HG03097 (cell line): ENCODE measurements around the gene TNRC6C.
"Not testable (repeated sequence)": the region's sequence is repeated elsewhere in the genome, so short reads cannot be mapped to it uniquely, and the experiment has no call there.

Source experiments
- ATAC-seq: cut with Tn5 transposase; IDR thresholded peaks from one replicate; pipeline ENCODE4 v1.9.1; 2021; ENCODE audit not compliant: unreplicated experiment, low FRiP score

The TNRC6C gene

DNA sequence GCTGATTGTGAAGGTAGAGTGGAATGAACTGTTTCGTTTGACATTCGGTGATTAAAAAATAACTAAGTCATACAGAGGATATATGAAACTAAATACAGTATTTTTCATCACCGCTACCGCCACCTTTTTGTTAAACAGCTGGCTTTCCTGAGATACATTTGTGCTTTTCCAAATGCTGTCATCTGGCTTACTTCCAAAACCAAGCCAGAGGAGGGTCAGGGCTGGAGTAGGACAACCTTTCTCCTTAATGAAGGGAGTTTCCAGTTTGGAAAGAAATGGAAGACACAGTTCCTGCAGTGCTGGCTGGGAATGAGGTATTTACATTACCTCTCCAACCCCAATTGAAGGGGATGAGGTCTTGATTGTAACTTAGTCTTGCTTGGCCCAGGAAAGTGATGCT lies 3.2 kb downstream of the TNRC6C start:
- no peak for ATAC-seq

- ATAC-seq = no peak
These were observed 3.8 kb downstream of the TNRC6C start for GRCh38 chr17:77962348-77962747.

DNA sequence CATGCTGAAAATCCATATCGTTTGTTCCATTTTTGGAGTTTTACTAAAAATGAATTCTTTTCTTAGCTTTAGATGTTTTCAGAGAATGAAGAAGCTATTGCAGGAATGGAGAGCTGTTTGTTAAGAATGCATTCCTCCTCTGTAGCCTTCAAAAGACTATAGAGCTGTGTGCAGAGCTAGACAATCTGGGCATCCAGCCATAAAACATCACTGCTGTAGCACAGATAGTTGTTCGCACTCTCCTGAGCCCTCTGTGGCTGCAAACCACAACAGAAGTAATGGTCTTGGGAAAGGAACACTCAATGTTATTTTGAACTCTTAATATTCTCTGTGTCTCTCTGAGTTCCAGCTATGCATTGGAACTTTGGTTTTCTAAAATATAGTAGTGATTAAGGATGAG lies 4.9 kb downstream of the TNRC6C start:
- ATAC-seq = no peak

GRCh38 chr17:77965352-77965751 lies 6.8 kb downstream of the TNRC6C start:
- ATAC-seq = no peak

DNA sequence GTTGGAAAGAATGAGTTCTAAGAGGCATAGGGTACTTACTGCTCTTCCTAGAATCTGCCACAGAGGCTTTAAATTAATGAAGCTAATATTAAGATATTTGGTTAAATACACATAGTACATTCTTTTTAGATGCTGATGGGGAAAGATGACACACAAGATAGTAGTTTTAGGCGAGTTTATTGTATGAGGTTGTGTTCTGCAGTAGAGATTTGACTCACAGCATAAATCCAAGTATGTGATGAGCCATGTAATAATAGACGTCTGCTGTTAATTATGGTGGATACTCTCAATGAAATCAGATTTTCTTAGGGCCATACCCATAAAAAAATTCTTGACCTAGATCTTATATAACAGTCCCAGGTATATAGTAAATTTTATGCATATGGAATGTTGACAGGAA lies 8.0 kb downstream of the TNRC6C start:
- no peak for ATAC-seq

GRCh38 chr17:77968788-77969187 lies 10.3 kb downstream of the TNRC6C start:
- no peak for ATAC-seq

DNA sequence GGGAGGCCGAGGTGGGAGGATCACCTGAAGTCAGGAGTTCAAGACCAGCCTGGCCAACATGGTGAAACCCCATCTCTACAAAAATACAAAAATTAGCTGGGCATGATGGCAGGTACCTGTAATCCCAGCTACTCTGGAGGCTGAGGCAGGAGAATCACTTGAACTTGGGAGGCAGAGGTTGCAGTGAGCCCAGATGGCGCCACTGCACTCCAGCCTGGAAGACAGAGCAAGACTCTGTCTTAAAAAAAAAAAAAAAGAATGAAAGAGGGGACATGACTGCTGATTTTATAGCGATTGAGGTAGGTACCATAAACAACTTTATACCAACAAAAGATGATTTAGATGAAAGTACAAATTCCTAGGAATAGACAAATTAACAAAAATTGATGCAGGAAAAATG lies 13.8 kb downstream of the TNRC6C start:
- ATAC-seq = not testable (repeated sequence)

DNA sequence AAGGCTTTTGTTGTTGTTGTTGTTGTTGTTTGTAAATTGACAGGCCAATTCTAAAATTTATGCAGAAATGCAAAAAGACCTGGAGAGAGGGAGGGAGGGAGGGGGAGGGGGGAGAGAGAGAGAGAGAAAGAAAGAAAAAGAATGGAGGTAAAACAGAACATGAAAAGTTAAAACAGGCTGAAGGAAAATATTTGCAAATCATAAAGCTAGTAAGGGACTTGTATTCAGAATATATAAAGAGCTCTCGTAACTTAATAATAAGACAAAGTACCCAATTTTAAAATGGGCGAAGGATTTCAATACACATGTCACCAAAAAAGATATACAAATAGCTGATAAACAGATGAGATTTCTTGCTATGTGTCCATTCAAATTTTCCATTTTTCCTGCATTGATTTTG lies 15.4 kb downstream of the TNRC6C start:
- ATAC-seq = no peak

GRCh38 chr17:77974396-77974795 lies 15.9 kb downstream of the TNRC6C start:
- no peak for ATAC-seq

- not testable (repeated sequence) for ATAC-seq
These were observed 23.9 kb downstream of the TNRC6C start for GRCh38 chr17:77982430-77982829.

GRCh38 chr17:77990301-77990700 lies 31.8 kb downstream of the TNRC6C start:
- ATAC-seq = no peak

- not testable (repeated sequence) for ATAC-seq
These were observed 35.2 kb downstream of the TNRC6C start for GRCh38 chr17:77993735-77994134.

DNA sequence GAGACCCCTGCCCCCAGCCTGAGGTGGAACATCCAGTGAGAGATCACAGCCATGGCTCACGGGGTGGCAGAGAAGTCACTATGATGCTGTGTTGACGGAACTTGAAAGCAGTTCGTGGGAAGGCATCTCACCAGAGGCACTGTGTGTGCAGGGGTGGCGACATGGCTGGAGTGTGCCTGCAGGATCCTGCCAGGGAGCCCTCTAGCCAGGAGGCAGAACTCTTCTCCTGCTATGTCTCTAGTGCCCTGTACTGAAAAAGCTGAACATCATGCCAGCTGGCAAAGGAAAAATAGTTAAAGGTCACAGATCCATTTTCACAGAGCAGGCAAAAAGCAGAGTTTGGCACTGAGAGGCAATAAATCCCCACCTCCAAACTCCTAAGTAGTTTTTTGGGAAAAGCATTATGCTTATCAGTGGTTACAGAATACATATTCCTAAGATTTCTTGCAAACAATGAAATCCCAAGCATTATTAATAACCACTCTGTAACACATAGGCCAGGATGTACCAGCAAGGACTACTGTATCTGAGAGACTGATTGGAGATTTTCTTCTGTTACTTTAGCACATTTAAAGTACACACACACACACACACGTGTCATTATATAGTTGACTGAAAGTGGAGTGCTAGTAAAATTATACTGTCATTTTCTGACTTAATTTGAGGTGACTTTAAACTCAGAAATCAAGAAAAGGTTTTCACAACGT lies 36.8 kb downstream of the TNRC6C start:
- no peak for ATAC-seq

- ATAC-seq = no peak
These were observed 37.8 kb downstream of the TNRC6C start for GRCh38 chr17:77996256-77996655.

- ATAC-seq = no peak
These were observed 41.1 kb downstream of the TNRC6C start for GRCh38 chr17:77999413-78000173.

GRCh38 chr17:78000341-78000740 lies 41.8 kb downstream of the TNRC6C start:
- ATAC-seq = no peak

GRCh38 chr17:78001182-78001581 lies 42.7 kb downstream of the TNRC6C start:
- ATAC-seq = no peak

DNA sequence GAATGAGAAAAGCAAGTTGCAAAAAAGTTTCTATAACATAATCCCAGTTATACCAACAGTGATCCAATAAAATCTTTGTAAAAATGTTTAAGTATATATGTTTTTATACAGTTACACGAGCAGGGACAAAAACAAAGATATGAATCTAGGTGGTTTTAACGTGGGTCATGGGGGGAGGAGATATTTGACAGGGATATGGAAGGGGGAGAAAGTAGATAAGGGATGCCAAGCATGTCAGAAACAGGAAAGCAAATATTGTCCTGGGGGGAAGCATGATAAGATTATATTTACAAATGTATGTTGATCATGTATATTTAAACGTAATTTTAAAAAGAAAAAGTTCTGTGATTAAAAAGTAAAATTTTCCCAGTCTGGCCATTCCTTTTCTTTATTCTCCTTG lies 43.1 kb downstream of the TNRC6C start:
- ATAC-seq = no peak

DNA sequence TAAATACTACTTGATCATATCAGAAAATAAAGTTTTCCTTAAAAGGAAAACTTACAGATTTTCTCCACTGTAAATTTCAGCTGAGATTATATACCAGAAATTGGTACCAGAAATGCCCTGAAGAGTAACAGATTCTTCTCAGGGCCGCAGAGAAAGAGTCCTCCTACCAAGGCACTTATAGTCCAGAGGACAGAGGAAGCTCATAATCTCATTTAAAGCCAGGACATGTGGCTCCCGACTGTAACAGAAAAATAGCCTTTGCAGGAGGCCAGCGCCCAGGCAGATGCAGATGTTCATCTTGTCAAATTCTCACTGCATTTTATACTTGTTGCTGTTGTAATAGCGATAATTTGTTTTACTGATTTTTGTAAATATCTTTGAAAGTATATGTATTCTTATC lies 43.7 kb downstream of the TNRC6C start:
- no peak for ATAC-seq

DNA sequence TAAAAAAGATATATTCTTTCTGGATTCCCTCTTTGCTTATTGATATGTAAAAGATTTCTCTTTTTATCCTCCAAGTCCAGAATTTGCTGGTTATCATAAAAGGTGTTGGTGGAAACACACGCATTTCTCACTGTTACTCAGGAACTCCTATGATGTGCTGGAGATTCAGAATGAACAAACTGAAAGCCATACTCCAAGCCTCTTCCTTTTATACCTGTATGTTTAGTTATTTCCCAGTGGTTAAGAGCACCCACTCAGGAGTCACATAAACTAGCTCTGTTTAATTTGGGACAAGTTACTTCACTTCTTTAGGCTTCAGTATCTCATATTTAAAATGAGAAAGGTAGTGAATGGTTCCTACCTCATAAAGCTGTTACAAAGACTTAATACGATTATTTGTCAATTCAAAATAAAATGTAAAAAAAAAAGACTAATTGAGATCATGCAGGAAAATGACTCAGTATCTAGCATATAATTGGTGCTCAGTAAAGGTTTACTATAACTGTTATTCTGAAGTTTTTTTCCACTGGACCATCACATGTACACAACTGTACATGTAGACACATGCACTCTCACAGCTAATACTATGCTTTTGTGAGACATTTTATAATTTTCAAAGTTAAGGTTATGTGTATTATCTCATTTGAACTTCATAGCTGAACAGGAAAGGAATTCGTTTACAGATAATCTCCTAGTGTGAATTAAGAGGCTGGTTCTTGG lies 47.1 kb downstream of the TNRC6C start:
- no peak for ATAC-seq

- no peak for ATAC-seq
These were observed 47.8 kb downstream of the TNRC6C start for GRCh38 chr17:78006338-78006737.

- no peak for ATAC-seq
These were observed 49.1 kb downstream of the TNRC6C start for GRCh38 chr17:78007647-78008046.
